MCF 10A (cell line): ENCODE results near the gene IFT122. TPM values are rescaled to one million over a fixed set of nuclear protein-coding genes. Genes with fewer than 3 reads are reported as not detected.

Experiments used
- BruUV-seq: library from RNA; stranded (reverse); fragments of 400-500 nt; replicated peaks from 2 replicates; lab custom pipeline; 2021; lab: Mats Ljungman, UMichigan
- CTCF ChIA-PET: fragments of 300-600 bp; sonication (Branson Sonifier 250); formaldehyde crosslinking; extraction: SDS; loops from one replicate; lab custom pipeline; 2021; ENCODE audit warnings: antibody characterized with exemption, inconsistent platforms; lab: Yijun Ruan, JAX
- POLR2A ChIA-PET: fragments of 300-600, 350-650 bp; sonication (Branson Sonifier 250); formaldehyde crosslinking; extraction: SDS; loops from one replicate; lab custom pipeline; 2020; ENCODE audit warnings: antibody characterized with exemption, inconsistent platforms; lab: Yijun Ruan, JAX
- DNase-seq: peaks from one replicate; pipeline ENCODE4 v3.0.0-alpha.2; 2018; ENCODE audit not compliant: unreplicated experiment
- H3K27ac Mint-ChIP-seq: one replicate; pipeline ENCODE4 v1.8.0; 2022; ENCODE audit warnings: mild to moderate bottlenecking, low read depth, mixed read lengths; ENCODE audit not compliant: unreplicated experiment
- H3K27me3 Mint-ChIP-seq: one replicate; pipeline ENCODE4 v1.8.0; 2022; ENCODE audit warnings: mixed read lengths; ENCODE audit not compliant: insufficient read depth, unreplicated experiment
- H3K36me3 Mint-ChIP-seq: one replicate; pipeline ENCODE4 v1.8.0; 2022; ENCODE audit warnings: mild to moderate bottlenecking, moderate library complexity, mixed read lengths; ENCODE audit not compliant: insufficient read depth, unreplicated experiment
- H3K4me1 Mint-ChIP-seq: one replicate; pipeline ENCODE4 v1.8.0; 2022; ENCODE audit warnings: mixed read lengths; ENCODE audit not compliant: insufficient read depth, unreplicated experiment
- H3K4me3 Mint-ChIP-seq: one replicate; pipeline ENCODE4 v1.8.0; 2022; ENCODE audit warnings: mild to moderate bottlenecking, moderate library complexity, mixed read lengths; ENCODE audit not compliant: unreplicated experiment
- H3K9me3 Mint-ChIP-seq: one replicate; pipeline ENCODE4 v1.8.0; 2022; ENCODE audit warnings: mixed read lengths; ENCODE audit not compliant: unreplicated experiment
- CTCF ChIP-seq: fragments of 200-600 bp; IDR thresholded peaks from one replicate; pipeline ENCODE4 v1.8.0; 2022; ENCODE audit warnings: antibody characterized with exemption, mild to moderate bottlenecking; ENCODE audit not compliant: unreplicated experiment
- intact Hi-C: fragments of 100-400 bp; cut with micrococcal nuclease; formaldehyde crosslinking; loops from 2 replicates; pipeline ENCODE4 v1.14.1; 2022
- total RNA-seq: library from RNA; stranded (reverse); gene quantifications from 2 replicates; pipeline ENCODE4 v1.2.3, GENCODE V29; 2022

The IFT122 gene
- total RNA-seq, 1 experiment from 2014 or later: 21.0 TPM

GRCh38 chr3:129421988-129422745 is 17.9 kb upstream of the IFT122 start:
- no peak for TF ChIP-seq CTCF
- peaks cover 5% of the 10 kb centered on the region for H3K4me1 Mint-ChIP-seq
- ChIA-PET POLR2A (interaction anchor here (0.7 to 1.6 kb wide), 4 partner anchors 8 to 34 kb away, joined by 3 to 6 read pairs (median 4); no protein-coding TSS in a partner anchor), CTCF (interaction anchor here (1.1 kb wide), 1 partner anchor 16 kb away, joined by 4 read pairs; no protein-coding TSS in a partner anchor)
- no peaks in the 10 kb centered on the region for H3K9me3 Mint-ChIP-seq
- no peak overlapping the region for H3K27ac Mint-ChIP-seq
- H3K4me3 Mint-ChIP-seq: no peak overlapping the region
- no peaks in the 10 kb centered on the region for H3K27me3 Mint-ChIP-seq
- BruUV-seq: no TSS peak
- intact Hi-C loops: no loop called here
- no peak for DNase-seq
- no peaks in the 10 kb centered on the region for H3K36me3 Mint-ChIP-seq

GRCh38 chr3:129422897-129423296 is 17.1 kb upstream of the IFT122 start:
- POLR2A ChIA-PET: interaction anchor here (0.7 to 1.6 kb wide), 4 partner anchors 8 to 33 kb away, joined by 3 to 6 read pairs (median 4); no protein-coding TSS in a partner anchor
- CTCF ChIA-PET: interaction anchor here (0.5 to 1.1 kb wide), 4 partner anchors 17 to 62 kb away, joined by 4 to 6 read pairs (median 4); no protein-coding TSS in a partner anchor
- no peaks in the 10 kb centered on the region for H3K27me3 Mint-ChIP-seq
- H3K9me3 Mint-ChIP-seq: no peaks in the 10 kb centered on the region
- intact Hi-C loops: no loop called here
- no TSS peak for BruUV-seq
- TF ChIP-seq CTCF: no peak
- no peak overlapping the region for H3K4me3 Mint-ChIP-seq
- H3K27ac Mint-ChIP-seq: no peak overlapping the region
- peaks cover 5% of the 10 kb centered on the region for H3K4me1 Mint-ChIP-seq
- no peak for DNase-seq
- H3K36me3 Mint-ChIP-seq: no peaks in the 10 kb centered on the region

GRCh38 chr3:129424185-129424841 is 15.7 kb upstream of the IFT122 start:
- Mint-ChIP-seq H3K9me3 (no peaks in the 10 kb centered on the region), H3K4me1 (peaks cover 14% of the 10 kb centered on the region), H3K27ac (no peak overlapping the region), H3K27me3 (no peaks in the 10 kb centered on the region), H3K36me3 (no peaks in the 10 kb centered on the region), H3K4me3 (no peak overlapping the region)
- POLR2A ChIA-PET: interaction anchor here (1.6 kb wide), 1 partner anchor 14 kb away, joined by 6 read pairs; no protein-coding TSS in a partner anchor
- CTCF ChIA-PET: interaction anchor here (0.5 kb wide), 1 partner anchor 35 kb away, joined by 4 read pairs; no protein-coding TSS in a partner anchor
- TF ChIP-seq CTCF: no peak
- intact Hi-C loops: no loop called here
- BruUV-seq: no TSS peak
- no peak for DNase-seq

- H3K27me3 Mint-ChIP-seq: no peaks in the 10 kb centered on the region
- peaks cover 14% of the 10 kb centered on the region for H3K4me1 Mint-ChIP-seq
- BruUV-seq: no TSS peak
- POLR2A ChIA-PET: no interaction called here
- CTCF ChIA-PET: interaction anchor here (1.3 kb wide), 1 partner anchor 25 kb away, joined by 3 read pairs; no protein-coding TSS in a partner anchor
- intact Hi-C loops: no loop called here
- DNase-seq: no peak
- H3K27ac Mint-ChIP-seq: no peak overlapping the region
- no peak for TF ChIP-seq CTCF
- H3K36me3 Mint-ChIP-seq: peaks cover 1% of the 10 kb centered on the region
- H3K4me3 Mint-ChIP-seq: no peak overlapping the region
- no peaks in the 10 kb centered on the region for H3K9me3 Mint-ChIP-seq
These were observed 14.8 kb upstream of the IFT122 start for GRCh38 chr3:129425213-129425612.
